H9 (cell line): Measurements from ENCODE around the gene SLIT1. TPM values are rescaled to one million over a fixed set of nuclear protein-coding genes. Genes with fewer than 3 reads are reported as not detected.

Experiments
- DNase-seq: peaks from one replicate; pipeline ENCODE4 v3.0.0-alpha.2; 2017
- H2AFZ ChIP-seq: one replicate; pipeline ENCODE4 v1.6.1; 2013; ENCODE audit warnings: mild to moderate bottlenecking, low read length, control low read depth, moderate library complexity
- H2AK5ac ChIP-seq: 2 replicates; pipeline ENCODE4 v1.6.1; 2013; ENCODE audit warnings: low read length, control low read depth, mixed read lengths; ENCODE audit not compliant: insufficient read length
- H2BK120ac ChIP-seq: one replicate; pipeline ENCODE4 v1.6.1; 2013; ENCODE audit warnings: low read depth, mild to moderate bottlenecking, low read length, control low read depth, inconsistent platforms; ENCODE audit not compliant: poor library complexity, severe bottlenecking
- H2BK12ac ChIP-seq: 2 replicates; pipeline ENCODE4 v1.6.1; 2013; ENCODE audit warnings: low read length, control low read depth, mixed read lengths, low read depth; ENCODE audit not compliant: insufficient read length
- H2BK15ac ChIP-seq: 2 replicates; pipeline ENCODE4 v1.6.1; 2013; ENCODE audit warnings: low read depth, low read length, control low read depth
- H2BK20ac ChIP-seq: one replicate; pipeline ENCODE4 v1.6.1; 2013; ENCODE audit warnings: low read depth, mild to moderate bottlenecking, low read length, control low read depth, inconsistent platforms; ENCODE audit not compliant: poor library complexity, severe bottlenecking
- H2BK5ac ChIP-seq: 2 replicates; pipeline ENCODE4 v1.6.1; 2013; ENCODE audit warnings: low read length, control low read depth, mixed read lengths; ENCODE audit not compliant: insufficient read length
- H3K14ac ChIP-seq: 2 replicates; pipeline ENCODE4 v1.6.1; 2013; ENCODE audit warnings: low read length, control low read depth; ENCODE audit not compliant: insufficient read depth
- H3K18ac ChIP-seq: 2 replicates; pipeline ENCODE4 v1.6.1; 2013; ENCODE audit warnings: low read depth, mild to moderate bottlenecking, mixed read lengths, low read length, control low read depth; ENCODE audit not compliant: insufficient read length
- H3K23ac ChIP-seq: 2 replicates; pipeline ENCODE4 v1.6.1; 2013; ENCODE audit warnings: low read length, control low read depth, mixed read lengths, low read depth; ENCODE audit not compliant: insufficient read length
- H3K23me2 ChIP-seq: 2 replicates; pipeline ENCODE4 v1.6.1; 2013; ENCODE audit warnings: low read depth, mild to moderate bottlenecking, mixed read lengths, low read length, control low read depth; ENCODE audit not compliant: insufficient read length, poor library complexity, severe bottlenecking
- H3K27ac ChIP-seq: 2 replicates; pipeline ENCODE4 v1.5.1; 2013; ENCODE audit warnings: low read length, control low read depth, mixed read lengths, low read depth; ENCODE audit not compliant: insufficient read length
- H3K27me3 ChIP-seq: 2 replicates; pipeline ENCODE4 v1.6.1; 2013; ENCODE audit warnings: low read length, control low read depth, inconsistent platforms; ENCODE audit not compliant: insufficient read depth
- H3K4ac ChIP-seq: 2 replicates; pipeline ENCODE4 v1.6.1; 2013; ENCODE audit warnings: low read depth, mild to moderate bottlenecking, control low read depth, inconsistent platforms, low read length, moderate library complexity
- H3K4me1 ChIP-seq: 2 replicates; pipeline ENCODE4 v1.6.1; 2013; ENCODE audit warnings: low read length, control low read depth, inconsistent platforms; ENCODE audit not compliant: insufficient read depth
- H3K4me2 ChIP-seq: 2 replicates; pipeline ENCODE4 v1.6.1; 2013; ENCODE audit warnings: low read length, control low read depth, mixed read lengths; ENCODE audit not compliant: insufficient read length, insufficient read depth
- H3K56ac ChIP-seq: 2 replicates; pipeline ENCODE4 v1.6.1; 2013; ENCODE audit warnings: low read depth, mild to moderate bottlenecking, mixed read lengths, low read length, control low read depth; ENCODE audit not compliant: insufficient read length
- H3K79me1 ChIP-seq: 2 replicates; pipeline ENCODE4 v1.6.1; 2013; ENCODE audit warnings: low read depth, mild to moderate bottlenecking, moderate library complexity, low read length, control low read depth, inconsistent platforms; ENCODE audit not compliant: insufficient read depth, poor library complexity, severe bottlenecking
- H3K79me2 ChIP-seq: 2 replicates; pipeline ENCODE4 v1.6.1; 2013; ENCODE audit warnings: low read length, control low read depth, inconsistent platforms; ENCODE audit not compliant: insufficient read depth
- H3K9ac ChIP-seq: 2 replicates; pipeline ENCODE4 v1.6.1; 2013; ENCODE audit warnings: low read length, control low read depth, mixed read lengths; ENCODE audit not compliant: insufficient read length; ENCODE audit errors: extremely low read depth
- H3K9me3 ChIP-seq: one replicate; pipeline ENCODE4 v1.6.1; 2013; ENCODE audit warnings: low read depth, low read length, inconsistent platforms; ENCODE audit not compliant: control insufficient read depth
- H3T11ph ChIP-seq: one replicate; pipeline ENCODE4 v1.6.1; 2013; ENCODE audit warnings: mild to moderate bottlenecking, low read length, control low read depth, inconsistent platforms
- H4K20me1 ChIP-seq: one replicate; pipeline ENCODE4 v1.6.1; 2013; ENCODE audit not compliant: control insufficient read depth, insufficient read length, insufficient read depth
- H4K5ac ChIP-seq: 2 replicates; pipeline ENCODE4 v1.6.1; 2013; ENCODE audit warnings: low read depth, mild to moderate bottlenecking, mixed read lengths, low read length, control low read depth; ENCODE audit not compliant: insufficient read length
- H4K8ac ChIP-seq: replicated peaks from 2 replicates; pipeline ENCODE4 v1.6.1; 2013; ENCODE audit warnings: low read length, control low read depth, mixed read lengths, low read depth; ENCODE audit not compliant: insufficient read length
- H4K91ac ChIP-seq: 2 replicates; pipeline ENCODE4 v1.6.1; 2013; ENCODE audit warnings: low read depth, mild to moderate bottlenecking, moderate library complexity, mixed read lengths, low read length, control low read depth; ENCODE audit not compliant: insufficient read length
- H3K27ac Mint-ChIP-seq, 3 experiments: 2 replicates in 2 of 3; 3 replicates in 1 of 3; pipeline ENCODE4 v1.8.0; 2020 to 2021; ENCODE audit warnings: mixed read lengths in 3 of 3, mild to moderate bottlenecking in 1 of 3, moderate library complexity in 1 of 3
- H3K27me3 Mint-ChIP-seq: 2 replicates; pipeline ENCODE4 v1.8.0; 2021; ENCODE audit warnings: low read depth, mild to moderate bottlenecking, moderate library complexity, mixed read lengths
- H3K36me3 Mint-ChIP-seq, 3 experiments: 2 replicates in 2 of 3; 3 replicates in 1 of 3; pipeline ENCODE4 v1.8.0; 2020 to 2021; ENCODE audit warnings: low read depth in 3 of 3, mixed read lengths in 3 of 3; ENCODE audit not compliant: insufficient read depth in 1 of 3
- H3K4me1 Mint-ChIP-seq, 2 experiments: 2 replicates each; pipeline ENCODE4 v1.8.0; 2020; ENCODE audit warnings: mixed read lengths in 2 of 2
- H3K4me3 Mint-ChIP-seq, 2 experiments: 2 replicates in 1 of 2; 3 replicates in 1 of 2; pipeline ENCODE4 v1.8.0; 2020 to 2021; ENCODE audit warnings: mild to moderate bottlenecking in 2 of 2, mixed read lengths in 2 of 2, moderate library complexity in 1 of 2
- H3K9me3 Mint-ChIP-seq, 2 experiments: 2 replicates in 1 of 2; 3 replicates in 1 of 2; pipeline ENCODE4 v1.8.0; 2020; ENCODE audit warnings: mild to moderate bottlenecking in 2 of 2, mixed read lengths in 2 of 2, moderate library complexity in 1 of 2
- CTCF ChIP-seq: fragments of 200-600 bp; sonication (generic); conservative IDR thresholded peaks from 3 replicates; pipeline ENCODE4 v1.8.0; 2021; ENCODE audit warnings: antibody characterized with exemption, mild to moderate bottlenecking
- WGBS: extraction: QIAGEN DNeasy Blood & Tissue Kit; methylation state at CpG from one replicate; pipeline ENCODE4 v1.1.7; 2013; ENCODE audit warnings: missing lambda C conversion rate, low lambda C conversion rate, mixed read lengths; ENCODE audit not compliant: insufficient read length; ENCODE audit errors: extremely low coverage; 5-methylcytosine and 5-hydroxymethylcytosine counted together
- total RNA-seq: library from RNA; stranded (reverse); gene quantifications from 2 replicates; pipeline ENCODE4 v1.2.1, GENCODE V29; 2021

Gene SLIT1
- total RNA-seq, 1 experiment from 2014 or later = 0.57 TPM

- no peak overlapping the region for H3K18ac ChIP-seq
- no peaks in the 10 kb centered on the region for H3K9me3 ChIP-seq
- H3K9ac ChIP-seq = no peak overlapping the region
- H2BK15ac ChIP-seq = no peak overlapping the region
- H4K91ac ChIP-seq = no peak overlapping the region
- no peaks in the 10 kb centered on the region for H4K20me1 ChIP-seq
- H3K27ac Mint-ChIP-seq = no peak overlapping the region
- no peaks in the 10 kb centered on the region for H3K79me1 ChIP-seq
- WGBS = no CpG with 5 or more reads among the region's 8 CpGs
- no peak overlapping the region for H3K14ac ChIP-seq
- H4K8ac ChIP-seq = no peak overlapping the region
- H2BK120ac ChIP-seq = no peak overlapping the region
- H3K23me2 ChIP-seq = peaks cover 9% of the 10 kb centered on the region
- H3K4ac ChIP-seq = no peak overlapping the region
- no peak for DNase-seq
- no peaks in the 10 kb centered on the region for H3K9me3 Mint-ChIP-seq
- peaks cover 21% of the 10 kb centered on the region for H3K27me3 ChIP-seq
- peaks cover 15 to 24% of the 10 kb centered on the region in 2 experiments for H3K4me1 Mint-ChIP-seq
- TF ChIP-seq CTCF = no peak
- H3K27me3 Mint-ChIP-seq = peaks cover 58% of the 10 kb centered on the region
- H3K27ac ChIP-seq = no peak overlapping the region
- no peak overlapping the region for H2AK5ac ChIP-seq
- no peak overlapping the region for H3K4me2 ChIP-seq
- no peaks in the 10 kb centered on the region; the same call in 1 of the 2 replicates for H3K4me1 ChIP-seq
- no peak overlapping the region for H2BK20ac ChIP-seq
- no peak overlapping the region for H3T11ph ChIP-seq
- no peak overlapping the region for H2AFZ ChIP-seq
- no peak overlapping the region for H4K5ac ChIP-seq
- no peak overlapping the region for H3K4me3 Mint-ChIP-seq
- H2BK5ac ChIP-seq = no peak overlapping the region
- H3K56ac ChIP-seq = no peak overlapping the region
- H3K79me2 ChIP-seq = no peaks in the 10 kb centered on the region
- no peak overlapping the region for H2BK12ac ChIP-seq
- no peak overlapping the region for H3K23ac ChIP-seq
- H3K36me3 Mint-ChIP-seq = no peaks in the 10 kb centered on the region; a peak in 2 of 7 replicates
These were observed 5.4 kb downstream of the SLIT1 start for GRCh38 chr10:97180363-97180755.
